ENCODE data around the gene RAB28. TPM values are rescaled to one million over a fixed set of nuclear protein-coding genes. Genes with fewer than 3 reads are reported as not detected.

RAB28 gene
- total RNA-seq, 1 experiment from 2014 or later: 18.6 TPM

DNA sequence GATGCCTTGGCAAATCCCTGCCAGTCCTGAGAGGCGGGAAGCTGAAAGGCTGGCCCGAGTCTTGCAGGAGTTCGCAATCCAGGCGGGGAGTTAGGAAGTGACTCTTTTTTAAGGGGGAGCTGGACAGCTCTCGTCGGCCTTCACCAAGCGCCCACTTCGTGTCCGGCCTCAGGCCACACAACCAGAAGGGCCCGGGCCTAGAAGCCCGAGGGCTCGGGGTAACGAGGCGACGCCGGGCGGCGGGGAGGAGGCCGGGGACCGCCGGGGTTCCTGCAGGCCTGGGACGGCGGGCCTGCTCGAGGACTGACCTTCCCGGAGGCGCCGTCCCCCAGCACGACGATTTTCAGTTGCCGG is 395 bp downstream of the RAB28 start:
- Histone ChIP-seq H3K27ac (peak overlapping the region; percentile 99), H3K4me1 (replicated peaks) (no peaks in the 10 kb centered on the region; the same call in 1 of the 2 replicates), H3K27me3 (replicated peaks) (no peaks in the 10 kb centered on the region), H3K4me3 (peak overlapping the region; percentile 67), H3K36me3 (no peaks in the 10 kb centered on the region), H3K9me3 (replicated peaks) (no peaks in the 10 kb centered on the region)
- peak; percentile 53 to 61 for DNase-seq (ENCODE audit: low read depth in 1 of 2, low spot score in 2 of 2)

- no peaks in the 10 kb centered on the region for H3K36me3 ChIP-seq
- H3K4me1 ChIP-seq (replicated peaks): no peaks in the 10 kb centered on the region; the same call in 1 of the 2 replicates
- peak; percentile 16 to 30 for DNase-seq (ENCODE audit: low read depth in 1 of 2, low spot score in 2 of 2)
- H3K4me3 ChIP-seq: peak overlapping the region; percentile 67
- peak overlapping the region; percentile 99 for H3K27ac ChIP-seq
- no peaks in the 10 kb centered on the region for H3K27me3 ChIP-seq (replicated peaks)
- H3K9me3 ChIP-seq (replicated peaks): no peaks in the 10 kb centered on the region
Measured at GRCh38 chr4:13483136-13483767, 888 bp downstream of the RAB28 start.

GRCh38 chr4:13481569-13481968 is 2.6 kb downstream of the RAB28 start:
- Histone ChIP-seq H3K27me3 (replicated peaks) (no peaks in the 10 kb centered on the region), H3K4me3 (no peak overlapping the region), H3K4me1 (replicated peaks) (peaks cover 6% of the 10 kb centered on the region), H3K27ac (no peak overlapping the region), H3K36me3 (no peaks in the 10 kb centered on the region), H3K9me3 (replicated peaks) (no peaks in the 10 kb centered on the region)
- DNase-seq (ENCODE audit: low read depth in 1 of 2, low spot score in 2 of 2): peak in 1 of 2 experiments; percentile 10

- H3K9me3 ChIP-seq (replicated peaks): no peaks in the 10 kb centered on the region
- no peak for DNase-seq (ENCODE audit: low read depth in 1 of 2, low spot score in 2 of 2)
- no peaks in the 10 kb centered on the region for H3K36me3 ChIP-seq
- H3K4me1 ChIP-seq (replicated peaks): peaks cover 6% of the 10 kb centered on the region
- H3K27ac ChIP-seq: no peak overlapping the region
- H3K4me3 ChIP-seq: no peak overlapping the region
- no peaks in the 10 kb centered on the region for H3K27me3 ChIP-seq (replicated peaks)
Measured at GRCh38 chr4:13478707-13479106, 5.4 kb downstream of the RAB28 start.

DNA sequence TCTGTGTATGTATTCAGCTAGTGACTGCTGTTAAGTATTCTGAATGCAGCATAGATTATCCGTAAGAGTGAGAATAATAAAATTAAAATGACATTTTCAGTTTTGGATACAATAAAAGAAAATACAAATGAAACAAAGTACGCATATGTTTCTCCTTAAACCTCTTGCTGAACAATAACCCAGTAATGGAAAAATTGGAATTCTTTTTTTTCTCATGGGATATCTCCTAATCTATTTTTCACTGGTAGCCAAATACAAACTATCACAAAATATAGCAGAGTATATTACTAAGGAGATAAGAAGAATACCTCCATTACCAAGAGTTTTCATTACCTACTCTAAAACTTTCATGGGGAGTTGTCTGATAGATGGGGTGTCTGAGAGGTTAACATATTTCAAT is 6.0 kb downstream of the RAB28 start:
- no peak for DNase-seq (ENCODE audit: low read depth in 1 of 2, low spot score in 2 of 2)
- Histone ChIP-seq H3K4me3 (no peak overlapping the region), H3K4me1 (replicated peaks) (peaks cover 6% of the 10 kb centered on the region), H3K36me3 (no peaks in the 10 kb centered on the region), H3K9me3 (replicated peaks) (no peaks in the 10 kb centered on the region), H3K27ac (no peak overlapping the region), H3K27me3 (replicated peaks) (no peaks in the 10 kb centered on the region)

GRCh38 chr4:13476915-13477314 is 7.2 kb downstream of the RAB28 start:
- Histone ChIP-seq H3K27me3 (replicated peaks) (no peaks in the 10 kb centered on the region), H3K4me1 (replicated peaks) (peaks cover 6% of the 10 kb centered on the region), H3K4me3 (no peak overlapping the region), H3K27ac (no peak overlapping the region), H3K9me3 (replicated peaks) (no peaks in the 10 kb centered on the region), H3K36me3 (no peaks in the 10 kb centered on the region)
- peak in 1 of 2 experiments; percentile 32 for DNase-seq (ENCODE audit: low read depth in 1 of 2, low spot score in 2 of 2)

- Histone ChIP-seq H3K36me3 (no peaks in the 10 kb centered on the region), H3K9me3 (replicated peaks) (no peaks in the 10 kb centered on the region), H3K4me1 (replicated peaks) (peaks cover 6% of the 10 kb centered on the region), H3K4me3 (no peak overlapping the region), H3K27ac (no peak overlapping the region), H3K27me3 (replicated peaks) (no peaks in the 10 kb centered on the region)
- no peak for DNase-seq (ENCODE audit: low read depth in 1 of 2, low spot score in 2 of 2)
Measured at GRCh38 chr4:13476152-13476551, 8.0 kb downstream of the RAB28 start.

GRCh38 chr4:13471400-13471799 is 12.7 kb downstream of the RAB28 start:
- DNase-seq (ENCODE audit: low read depth in 1 of 2, low spot score in 2 of 2): no peak
- Histone ChIP-seq H3K36me3 (no peaks in the 10 kb centered on the region), H3K9me3 (replicated peaks) (no peaks in the 10 kb centered on the region), H3K27me3 (replicated peaks) (no peaks in the 10 kb centered on the region), H3K27ac (no peak overlapping the region), H3K4me1 (replicated peaks) (no peaks in the 10 kb centered on the region), H3K4me3 (no peak overlapping the region)

DNA sequence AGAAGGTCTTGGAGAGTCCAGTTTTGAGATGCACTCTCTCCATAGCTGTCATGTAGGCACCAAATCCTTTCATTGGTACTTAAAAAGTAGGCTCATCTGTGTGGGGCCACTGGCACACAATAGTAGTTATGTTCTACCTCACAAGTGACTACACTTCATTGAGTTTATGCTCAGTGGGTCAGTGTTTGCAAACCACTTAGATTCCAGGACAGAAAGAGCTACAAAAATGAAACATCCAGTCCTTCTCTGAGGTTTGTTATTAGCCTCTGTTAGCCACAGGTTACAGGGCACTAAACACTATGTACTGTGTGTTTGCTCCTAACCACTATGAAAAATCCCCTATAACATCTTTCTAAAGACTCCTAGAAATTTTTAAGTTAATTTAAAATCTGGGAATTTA is 13.8 kb downstream of the RAB28 start:
- Histone ChIP-seq H3K4me3 (no peak overlapping the region), H3K27me3 (replicated peaks) (no peaks in the 10 kb centered on the region), H3K36me3 (no peaks in the 10 kb centered on the region), H3K9me3 (replicated peaks) (no peaks in the 10 kb centered on the region), H3K27ac (no peak overlapping the region), H3K4me1 (replicated peaks) (no peaks in the 10 kb centered on the region)
- no peak for DNase-seq (ENCODE audit: low read depth in 1 of 2, low spot score in 2 of 2)

DNA sequence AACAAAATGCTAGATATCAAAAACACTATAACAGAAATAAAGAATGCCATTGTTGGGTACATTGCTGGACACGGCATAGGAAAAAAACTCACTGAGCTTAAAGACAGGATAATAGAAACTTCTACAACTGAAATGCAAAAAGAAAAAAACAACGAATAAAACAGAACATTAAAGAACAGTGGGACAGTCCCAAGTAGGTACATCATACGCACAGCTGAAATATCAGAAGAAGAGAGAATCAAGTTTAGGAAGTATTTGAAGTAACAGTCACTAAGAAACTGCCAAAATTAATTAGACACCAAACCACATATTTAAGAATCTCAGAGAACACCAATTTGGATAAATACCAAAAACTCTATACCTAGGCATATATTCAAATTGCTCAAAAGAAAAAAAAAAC is 19.2 kb downstream of the RAB28 start:
- H3K27ac ChIP-seq: no peak overlapping the region
- H3K9me3 ChIP-seq (replicated peaks): no peaks in the 10 kb centered on the region
- H3K4me1 ChIP-seq (replicated peaks): no peaks in the 10 kb centered on the region
- H3K27me3 ChIP-seq (replicated peaks): no peaks in the 10 kb centered on the region
- DNase-seq (ENCODE audit: low read depth in 1 of 2, low spot score in 2 of 2): no peak
- H3K4me3 ChIP-seq: no peak overlapping the region
- no peaks in the 10 kb centered on the region for H3K36me3 ChIP-seq

- Histone ChIP-seq H3K27ac (no peak overlapping the region), H3K9me3 (replicated peaks) (no peaks in the 10 kb centered on the region), H3K36me3 (no peaks in the 10 kb centered on the region), H3K27me3 (replicated peaks) (no peaks in the 10 kb centered on the region), H3K4me3 (no peak overlapping the region), H3K4me1 (replicated peaks) (no peaks in the 10 kb centered on the region)
- no peak for DNase-seq (ENCODE audit: low read depth in 1 of 2, low spot score in 2 of 2)
Measured at GRCh38 chr4:13464543-13464942, 19.6 kb downstream of the RAB28 start.

DNA sequence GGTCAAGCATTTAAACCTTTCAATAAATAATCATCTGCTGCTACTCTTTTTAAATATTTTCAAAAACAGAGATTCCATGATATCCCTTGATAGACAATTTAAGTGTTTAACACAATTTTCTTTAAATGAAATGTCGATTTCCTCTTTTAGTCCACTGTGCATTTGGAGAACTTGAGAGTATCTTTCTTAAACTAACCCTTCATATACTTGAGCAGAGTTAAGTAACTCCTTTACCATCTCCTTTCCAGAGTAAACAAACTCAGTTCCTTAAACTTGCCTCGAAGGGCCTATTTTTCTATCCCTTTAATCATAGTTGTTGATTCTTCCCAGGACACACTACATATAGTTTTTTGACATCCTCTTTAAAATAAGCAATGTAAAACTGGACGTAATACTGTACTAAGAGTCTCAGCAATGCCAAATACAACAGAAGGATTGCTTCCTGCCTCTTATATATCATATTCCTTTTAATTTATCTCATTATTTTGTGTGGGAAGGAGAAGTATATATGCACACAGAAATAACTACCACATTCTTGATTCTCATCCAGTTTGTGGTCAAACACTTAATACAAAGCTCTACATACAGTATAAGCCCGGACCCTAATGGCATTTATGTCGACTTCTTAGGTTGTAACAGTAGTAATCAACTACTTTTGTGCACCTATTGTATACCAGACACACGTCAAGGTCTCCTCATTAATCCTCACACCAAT is 22.8 kb downstream of the RAB28 start:
- H3K36me3 ChIP-seq: no peaks in the 10 kb centered on the region
- no peak overlapping the region for H3K4me3 ChIP-seq
- no peaks in the 10 kb centered on the region for H3K4me1 ChIP-seq (replicated peaks)
- H3K9me3 ChIP-seq (replicated peaks): no peaks in the 10 kb centered on the region
- no peak for DNase-seq (ENCODE audit: low read depth in 1 of 2, low spot score in 2 of 2)
- no peaks in the 10 kb centered on the region for H3K27me3 ChIP-seq (replicated peaks)
- no peak overlapping the region for H3K27ac ChIP-seq

DNA sequence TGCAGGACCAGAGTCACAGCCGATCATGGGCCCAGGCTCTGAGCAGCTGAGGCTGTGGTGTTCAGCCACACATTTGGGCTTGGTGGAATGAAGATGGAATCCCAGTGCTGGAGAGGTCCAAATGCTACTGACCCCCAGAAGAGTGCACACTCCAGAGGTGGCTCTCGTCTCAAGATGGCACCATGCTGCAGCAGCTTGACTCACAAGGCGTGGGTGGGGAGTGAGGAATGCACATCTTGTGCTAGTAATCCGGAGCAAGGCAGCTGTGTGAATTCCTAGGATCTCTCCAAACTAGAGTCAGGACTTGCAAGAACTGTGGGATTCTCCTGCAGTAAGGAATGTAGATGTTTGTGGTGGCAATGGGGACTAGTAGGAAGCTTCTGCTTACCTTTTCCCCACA is 28.7 kb downstream of the RAB28 start:
- Histone ChIP-seq H3K27ac (no peak overlapping the region), H3K4me3 (no peak overlapping the region), H3K36me3 (no peaks in the 10 kb centered on the region), H3K4me1 (replicated peaks) (no peaks in the 10 kb centered on the region), H3K9me3 (replicated peaks) (no peaks in the 10 kb centered on the region), H3K27me3 (replicated peaks) (no peaks in the 10 kb centered on the region)
- no peak for DNase-seq (ENCODE audit: low read depth in 1 of 2, low spot score in 2 of 2)

GRCh38 chr4:13454786-13455185 is 29.4 kb downstream of the RAB28 start:
- no peak for DNase-seq (ENCODE audit: low read depth in 1 of 2, low spot score in 2 of 2)
- Histone ChIP-seq H3K9me3 (replicated peaks) (no peaks in the 10 kb centered on the region), H3K4me1 (replicated peaks) (no peaks in the 10 kb centered on the region), H3K27me3 (replicated peaks) (no peaks in the 10 kb centered on the region), H3K27ac (no peak overlapping the region), H3K4me3 (no peak overlapping the region), H3K36me3 (no peaks in the 10 kb centered on the region)
